PC-9 (cell line): ENCODE data around the gene IFI27L2. TPM values are rescaled to one million over a fixed set of nuclear protein-coding genes. Genes with fewer than 3 reads are reported as not detected.

Experiments
- BruUV-seq: library from RNA; stranded (reverse); fragments of 400-500 nt; replicated peaks from 2 replicates; lab custom pipeline; 2021; lab: Mats Ljungman, UMichigan
- CTCF ChIA-PET: fragments of 300-600 bp; sonication (Branson Sonifier 250); formaldehyde crosslinking; loops from one replicate; lab custom pipeline; 2022; ENCODE audit warnings: antibody characterized with exemption; lab: Charles Lee
- POLR2A ChIA-PET: fragments of 300-600 bp; sonication (Branson Sonifier 250); formaldehyde crosslinking; loops from one replicate; lab custom pipeline; 2022; ENCODE audit warnings: antibody characterized with exemption; ENCODE audit not compliant: unreplicated experiment; lab: Charles Lee
- DNase-seq, 2 experiments: peaks; one replicate each; pipeline versions ENCODE4 v3.0.0 to v3.0.0-alpha.2; 2015 to 2022; ENCODE audit warnings: mixed read lengths in 1 of 2
- H2AFZ ChIP-seq: fragments of 200-600 bp; sonication (generic); 2 replicates; pipeline ENCODE4 v1.8.1; 2017; ENCODE audit warnings: antibody characterized with exemption
- H3F3A ChIP-seq: fragments of 200-600 bp; sonication (generic); 2 replicates; pipeline ENCODE4 v1.8.1; 2017; ENCODE audit warnings: antibody characterized with exemption, mild to moderate bottlenecking, low read depth; ENCODE audit not compliant: insufficient read depth
- H3K27ac ChIP-seq: fragments of 200-600 bp; sonication (generic); 2 replicates; pipeline ENCODE4 v1.6.1; 2016; ENCODE audit warnings: mixed run types
- H3K27me3 ChIP-seq: fragments of 200-600 bp; sonication (generic); 2 replicates; pipeline ENCODE4 v1.6.1; 2016; ENCODE audit warnings: low read depth, mixed run types; ENCODE audit not compliant: insufficient read depth
- H3K36me3 ChIP-seq: fragments of 200-600 bp; sonication (generic); 2 replicates; pipeline ENCODE4 v1.6.1; 2016; ENCODE audit warnings: low read depth, mixed run types
- H3K4me1 ChIP-seq: fragments of 200-600 bp; sonication (generic); replicated peaks from 2 replicates; pipeline ENCODE4 v1.6.1; 2016; ENCODE audit warnings: mixed run types; ENCODE audit not compliant: insufficient read depth
- H3K4me2 ChIP-seq: fragments of 200-600 bp; sonication (generic); 2 replicates; pipeline ENCODE4 v1.6.1; 2017; ENCODE audit warnings: mixed run types
- H3K4me3 ChIP-seq: fragments of 200-600 bp; sonication (generic); 2 replicates; pipeline ENCODE4 v1.6.1; 2016; ENCODE audit warnings: mixed run types
- H3K79me2 ChIP-seq: fragments of 200-600 bp; sonication (generic); 2 replicates; pipeline ENCODE4 v1.6.1; 2017; ENCODE audit warnings: low read depth, mixed run types
- H3K9me2 ChIP-seq: fragments of 200-600 bp; sonication (generic); 2 replicates; pipeline ENCODE4 v1.8.1; 2017; ENCODE audit warnings: mild to moderate bottlenecking; ENCODE audit not compliant: insufficient read depth
- H3K9me3 ChIP-seq: fragments of 200-600 bp; sonication (generic); 2 replicates; pipeline ENCODE4 v1.8.1; 2016; ENCODE audit warnings: low read depth; ENCODE audit not compliant: insufficient read depth
- H4K20me1 ChIP-seq: fragments of 200-600 bp; sonication (generic); 2 replicates; pipeline ENCODE4 v1.8.1; 2017; ENCODE audit not compliant: insufficient read depth
- CTCF ChIP-seq: fragments of 200-600 bp; sonication (generic); conservative IDR thresholded peaks from 2 replicates; pipeline ENCODE4 v1.6.1; 2017; ENCODE audit warnings: mixed run types, antibody characterized with exemption, mild to moderate bottlenecking, moderate library complexity
- EZH2 ChIP-seq: fragments of 200-600 bp; sonication (generic); IDR thresholded peaks from 2 replicates; pipeline ENCODE4 v1.8.0; 2017; ENCODE audit warnings: antibody characterized with exemption, low read depth
- intact Hi-C: fragments of 100-400 bp; cut with micrococcal nuclease; formaldehyde crosslinking; loops from one replicate; pipeline ENCODE4 v1.10.0; 2022; ENCODE audit not compliant: unreplicated experiment
- total RNA-seq: library from RNA; stranded (reverse); gene quantifications from 2 replicates; pipeline ENCODE4 v1.2.3, GENCODE V29; 2021

IFI27L2 gene
- total RNA-seq, 1 experiment from 2014 or later, result 5.4 TPM

DNA sequence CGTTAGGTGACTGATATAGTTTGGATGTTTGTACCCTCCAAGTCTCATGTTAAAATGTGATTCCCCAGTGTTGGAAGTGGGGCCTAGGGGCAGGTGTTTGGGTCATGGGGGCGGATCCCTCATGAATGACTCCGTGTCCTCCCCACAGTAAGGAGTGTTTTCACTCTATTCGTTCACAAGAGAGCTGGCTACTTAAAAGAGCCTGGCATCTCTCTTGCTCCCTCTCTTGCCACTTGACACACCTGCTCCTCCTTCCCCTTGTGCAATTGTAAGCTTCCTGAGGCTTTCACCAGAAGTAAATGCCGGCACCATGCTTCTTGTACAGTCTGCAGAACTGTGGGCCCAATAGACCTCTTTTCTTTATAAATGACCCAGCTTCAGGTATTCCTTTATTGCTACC lies 2.6 kb downstream of the IFI27L2 start:
- H3K9me2 ChIP-seq, result no peaks in the 10 kb centered on the region
- no peaks in the 10 kb centered on the region for H4K20me1 ChIP-seq
- H2AFZ ChIP-seq, result no peak overlapping the region
- no peak overlapping the region for H3K27ac ChIP-seq
- CTCF ChIA-PET, result no interaction called here
- H3K27me3 ChIP-seq, result no peaks in the 10 kb centered on the region
- no TSS peak for BruUV-seq
- intact Hi-C loops, result no loop called here
- 0 out of 2 replicates have a peak, but pooled peaks cover 4% of the 10 kb centered on the region for H3K4me1 ChIP-seq
- H3K36me3 ChIP-seq, result no peaks in the 10 kb centered on the region
- no peaks in the 10 kb centered on the region for H3F3A ChIP-seq
- H3K4me3 ChIP-seq, result no peak overlapping the region
- POLR2A ChIA-PET, result no interaction called here
- no peak overlapping the region for H3K4me2 ChIP-seq
- H3K79me2 ChIP-seq, result no peaks in the 10 kb centered on the region
- DNase-seq, result no peak
- H3K9me3 ChIP-seq, result no peaks in the 10 kb centered on the region
- TF ChIP-seq CTCF, result no peak
- TF ChIP-seq EZH2, result no peak

DNA sequence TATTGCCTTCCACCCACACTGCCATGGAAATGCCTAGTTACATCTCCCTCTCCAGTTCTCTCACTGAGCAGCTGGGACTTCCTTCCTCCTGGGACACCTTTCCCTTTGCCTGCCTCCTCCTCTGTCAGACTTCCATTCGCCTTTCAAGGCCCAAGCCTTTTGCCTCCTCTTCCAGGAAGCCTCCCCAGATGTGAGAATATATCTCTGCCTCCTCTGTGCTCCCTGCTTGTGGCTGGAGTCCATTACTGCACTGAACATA lies 3.1 kb downstream of the IFI27L2 start:
- Histone ChIP-seq H3K4me2 (no peak overlapping the region), H3F3A (no peaks in the 10 kb centered on the region), H4K20me1 (no peaks in the 10 kb centered on the region), H3K4me3 (no peak overlapping the region), H3K36me3 (no peaks in the 10 kb centered on the region), H2AFZ (no peak overlapping the region), H3K9me3 (no peaks in the 10 kb centered on the region), H3K4me1 (0 out of 2 replicates have a peak, but pooled peaks cover 4% of the 10 kb centered on the region), H3K27me3 (0 out of 2 replicates have a peak, but pooled peaks cover under 1% of the 10 kb centered on the region), H3K79me2 (no peaks in the 10 kb centered on the region), H3K9me2 (no peaks in the 10 kb centered on the region), H3K27ac (no peak overlapping the region)
- TF ChIP-seq CTCF (no peak), EZH2 (no peak)
- DNase-seq, result no peak
- ChIA-PET CTCF (no interaction called here), POLR2A (no interaction called here)
- intact Hi-C loops, result no loop called here
- BruUV-seq, result no TSS peak

GRCh38 chr14:94125659-94126418 lies 3.6 kb downstream of the IFI27L2 start:
- H4K20me1 ChIP-seq, result no peaks in the 10 kb centered on the region
- no peaks in the 10 kb centered on the region for H3F3A ChIP-seq
- no peak overlapping the region for H3K4me2 ChIP-seq
- H3K27me3 ChIP-seq, result 0 out of 2 replicates have a peak, but pooled peaks cover 4% of the 10 kb centered on the region
- DNase-seq, result no peak
- H2AFZ ChIP-seq, result no peak overlapping the region
- H3K9me3 ChIP-seq, result no peaks in the 10 kb centered on the region
- 0 out of 2 replicates have a peak, but pooled peaks cover 4% of the 10 kb centered on the region for H3K4me1 ChIP-seq
- ChIA-PET POLR2A (no interaction called here), CTCF (no interaction called here)
- no peaks in the 10 kb centered on the region for H3K9me2 ChIP-seq
- H3K4me3 ChIP-seq, result no peak overlapping the region
- BruUV-seq, result no TSS peak
- no peaks in the 10 kb centered on the region for H3K36me3 ChIP-seq
- H3K27ac ChIP-seq, result no peak overlapping the region
- intact Hi-C loops, result no loop called here
- H3K79me2 ChIP-seq, result no peaks in the 10 kb centered on the region
- TF ChIP-seq CTCF (no peak), EZH2 (no peak)
